Stimulated activated naive CD8-positive, alpha-beta T cell treated with anti-CD3 and anti-CD28 coated beads, Interleukin-15, amount 100 ng/mL, for 72 hours (primary cell): Measurements from ENCODE around the gene TPD52L2.
"Not testable (repeated sequence)": the region's sequence is repeated elsewhere in the genome, so short reads cannot be mapped to it uniquely, and the experiment has no call there.

Experiments used
- ATAC-seq: fragments of 150-1000 bp; cut with Tn5 transposase; 2 replicates; pipeline ENCODE4 v1.10.0; 2021; ENCODE audit warnings: mild to moderate bottlenecking, moderate library complexity
- DNase-seq, 2 donors: peaks; one replicate each; pipeline ENCODE4 v3.0.0; 2021 to 2022
- H3K27ac Mint-ChIP-seq, 2 donors: one replicate each; pipeline ENCODE4 v1.8.0; 2022; ENCODE audit warnings: mild to moderate bottlenecking in 2 of 2, mixed read lengths in 2 of 2, moderate library complexity in 2 of 2
- H3K27me3 Mint-ChIP-seq: one replicate; pipeline ENCODE4 v1.8.0; 2022; ENCODE audit warnings: mixed read lengths
- H3K4me1 Mint-ChIP-seq: one replicate; pipeline ENCODE4 v1.8.0; 2022; ENCODE audit warnings: mild to moderate bottlenecking, mixed read lengths
- H3K4me3 Mint-ChIP-seq, 2 donors: one replicate each; pipeline ENCODE4 v1.8.0; 2022; ENCODE audit warnings: mild to moderate bottlenecking in 2 of 2, mixed read lengths in 2 of 2, moderate library complexity in 1 of 2
- H3K9me3 Mint-ChIP-seq, 2 donors: one replicate each; pipeline ENCODE4 v1.8.0; 2022; ENCODE audit warnings: mixed read lengths in 2 of 2

Gene TPD52L2

GRCh38 chr20:63880901-63881300, 15.8 kb downstream of the TPD52L2 start:
- H3K4me1 Mint-ChIP-seq: peaks cover 17% of the 10 kb centered on the region
- DNase-seq, H3K27ac Mint-ChIP-seq, H3K9me3 Mint-ChIP-seq, H3K27me3 Mint-ChIP-seq, H3K4me3 Mint-ChIP-seq, ATAC-seq: not testable (repeated sequence)

DNA sequence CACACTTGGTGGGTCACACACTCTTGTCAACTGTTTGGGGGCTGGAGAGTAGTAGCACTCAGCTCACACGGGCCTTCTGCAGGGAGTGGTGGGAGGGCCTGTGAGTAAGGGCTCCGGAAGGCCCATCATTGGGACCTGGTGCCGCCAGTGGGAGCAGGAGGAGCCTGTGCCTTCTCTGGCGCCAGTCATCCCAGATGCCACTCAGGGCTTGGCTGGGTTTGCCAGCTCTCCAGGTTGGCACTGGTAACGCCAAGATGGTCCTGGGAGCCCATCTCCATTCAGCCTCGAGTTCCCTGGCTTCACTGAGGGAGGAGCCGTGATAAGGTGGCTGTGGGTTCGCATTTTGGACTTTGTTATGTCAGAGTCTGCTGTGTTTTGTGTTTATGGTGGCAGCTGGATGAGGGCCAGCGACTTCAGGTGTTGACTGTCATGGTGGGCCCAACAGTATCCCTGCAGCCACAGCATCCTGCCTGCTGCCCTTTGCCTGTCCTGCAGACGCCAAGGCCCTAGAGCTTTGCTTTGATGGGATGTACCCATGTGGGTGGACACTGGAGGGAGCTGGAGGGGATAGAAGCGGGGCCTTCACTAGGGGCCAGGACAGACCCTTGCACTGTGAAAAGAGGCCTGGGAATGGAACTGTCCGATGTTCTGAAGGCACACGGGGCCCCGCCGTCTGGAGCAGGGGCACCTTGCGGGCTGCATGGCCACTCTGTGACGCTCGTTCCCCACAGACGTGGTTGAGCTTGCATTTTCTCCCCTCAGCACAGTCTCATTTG, 16.6 kb downstream of the TPD52L2 start:
- Mint-ChIP-seq H3K4me1 (peaks cover 19% of the 10 kb centered on the region), H3K4me3 (no peak overlapping the region), H3K27me3 (no peaks in the 10 kb centered on the region), H3K9me3 (no peaks in the 10 kb centered on the region), H3K27ac (no peak overlapping the region)
- no peak for DNase-seq
- no peak for ATAC-seq

GRCh38 chr20:63882257-63883200, 17.5 kb downstream of the TPD52L2 start:
- Mint-ChIP-seq H3K27ac (peak overlapping the region in 1 of 2 donors; percentile 15), H3K4me3 (no peak overlapping the region), H3K27me3 (no peaks in the 10 kb centered on the region), H3K9me3 (no peaks in the 10 kb centered on the region), H3K4me1 (peaks cover 19% of the 10 kb centered on the region)
- DNase-seq: no peak
- ATAC-seq: no peak

GRCh38 chr20:63883201-63883593, 18.1 kb downstream of the TPD52L2 start:
- no peak overlapping the region for H3K4me3 Mint-ChIP-seq
- H3K4me1 Mint-ChIP-seq: peaks cover 19% of the 10 kb centered on the region
- H3K27ac Mint-ChIP-seq: no peak overlapping the region
- no peaks in the 10 kb centered on the region for H3K9me3 Mint-ChIP-seq
- DNase-seq (no peak), ATAC-seq (no peak)
- H3K27me3 Mint-ChIP-seq: no peaks in the 10 kb centered on the region

DNA sequence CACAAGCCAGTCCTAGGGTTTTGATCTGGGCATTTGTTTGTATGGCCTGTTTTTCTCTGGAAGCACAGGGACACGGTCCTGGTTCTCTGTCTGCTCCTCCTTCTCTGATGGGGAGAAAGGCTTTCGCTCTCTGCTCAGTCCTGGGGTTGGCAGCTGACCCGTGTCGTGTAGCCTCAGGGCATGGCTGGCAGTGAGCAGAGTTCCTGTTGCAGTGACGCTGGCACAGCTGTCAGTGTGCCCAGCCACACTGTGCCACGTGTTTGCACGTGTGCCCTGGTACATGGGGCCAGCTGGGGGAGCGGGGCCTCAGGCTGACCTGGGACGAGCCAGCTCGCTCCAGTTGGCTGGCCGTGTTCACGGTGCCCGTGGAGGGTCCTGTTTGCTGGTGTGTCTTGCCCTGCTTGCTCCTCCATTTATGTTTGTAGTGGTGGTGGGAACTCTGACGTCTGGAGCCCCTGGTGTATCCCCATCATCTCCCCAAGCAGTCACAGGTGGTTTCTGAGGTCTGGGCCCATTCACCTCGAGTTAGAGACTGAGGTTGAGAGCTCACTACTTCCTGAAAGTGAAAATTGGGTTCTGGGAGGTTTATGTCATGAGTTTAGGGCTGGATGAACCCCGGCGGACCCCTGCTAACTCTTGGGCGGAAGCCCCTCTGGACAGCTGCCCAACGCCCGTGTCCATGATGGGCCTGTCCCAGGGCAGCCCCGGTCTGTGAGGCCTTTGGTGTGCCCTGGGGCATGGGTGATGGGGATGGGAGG, 19.6 kb downstream of the TPD52L2 start:
- no peaks in the 10 kb centered on the region for H3K27me3 Mint-ChIP-seq
- H3K4me1 Mint-ChIP-seq: peaks cover 19% of the 10 kb centered on the region
- DNase-seq (peak in 1 of 2 donors; percentile 69), ATAC-seq (peak; percentile 94)
- peak overlapping the region in 1 of 2 donors; percentile 45 for H3K4me3 Mint-ChIP-seq
- no peaks in the 10 kb centered on the region for H3K9me3 Mint-ChIP-seq
- peak overlapping the region; percentile 80 to 82 for H3K27ac Mint-ChIP-seq

DNA sequence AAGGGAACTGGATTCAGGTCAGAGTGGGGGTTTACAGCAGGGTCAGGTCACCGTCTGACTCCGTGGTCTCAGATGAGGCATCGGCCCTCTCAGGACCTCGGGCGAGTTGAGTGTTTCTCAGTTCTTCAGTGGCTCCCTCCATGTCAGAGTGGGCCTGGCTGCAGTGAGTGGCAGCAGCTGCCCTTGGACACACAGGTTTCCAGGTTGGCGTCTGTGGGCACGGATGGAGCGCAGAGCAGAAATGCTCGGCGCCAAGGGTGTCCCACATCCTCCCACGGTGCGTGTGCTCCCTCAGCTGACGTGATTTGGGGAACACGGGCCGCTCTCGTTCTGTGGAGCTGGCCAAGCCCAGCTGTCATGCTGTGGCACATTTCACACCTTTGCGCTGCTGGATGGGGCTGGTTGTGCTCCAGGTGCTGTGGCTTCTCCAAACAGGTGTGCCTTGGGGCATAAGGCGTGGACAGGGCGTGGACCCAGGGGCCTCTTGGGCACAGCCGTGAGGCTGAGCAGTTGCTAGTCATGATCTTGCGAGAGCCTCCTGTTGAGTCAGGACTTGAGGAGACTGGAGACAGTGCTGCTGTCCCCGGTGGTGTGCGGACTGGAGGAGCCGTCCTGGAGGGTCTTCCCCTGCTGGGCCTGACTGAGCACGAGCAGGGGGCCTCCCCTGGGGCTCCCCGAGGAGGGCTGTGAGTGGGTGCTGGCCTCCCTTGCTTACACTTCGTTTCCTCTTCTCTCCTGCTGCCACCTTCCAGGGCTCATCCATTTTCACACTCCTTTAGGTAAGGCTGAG, 20.4 kb downstream of the TPD52L2 start:
- H3K9me3 Mint-ChIP-seq: no peaks in the 10 kb centered on the region
- peaks cover 19% of the 10 kb centered on the region for H3K4me1 Mint-ChIP-seq
- ATAC-seq (peak; percentile 78), DNase-seq (peak in 1 of 2 donors; percentile 32)
- peak overlapping the region in 1 of 2 donors; percentile 63 for H3K27ac Mint-ChIP-seq
- peak overlapping the region in 1 of 2 donors; percentile 45 for H3K4me3 Mint-ChIP-seq
- no peaks in the 10 kb centered on the region for H3K27me3 Mint-ChIP-seq

DNA sequence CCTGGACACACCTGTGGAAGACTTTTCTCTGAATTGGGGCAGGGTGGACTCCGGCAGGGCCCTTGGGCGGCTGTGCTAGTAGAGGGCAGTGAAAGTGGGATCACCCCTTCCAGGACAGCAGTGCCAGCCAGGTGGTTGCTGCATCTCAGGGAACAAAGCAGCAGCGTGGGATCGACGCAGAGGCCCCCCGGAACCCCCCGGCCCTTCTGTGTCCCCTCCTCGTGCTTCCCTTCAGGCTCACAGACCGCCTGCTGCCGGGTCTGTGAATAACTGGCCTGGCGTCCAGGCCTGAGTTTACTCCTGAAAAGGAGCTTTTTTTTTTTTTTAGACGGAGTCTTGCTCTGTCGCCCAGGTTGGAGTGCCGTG, 21.0 kb downstream of the TPD52L2 start:
- DNase-seq (no peak), ATAC-seq (no peak)
- H3K9me3 Mint-ChIP-seq: no peaks in the 10 kb centered on the region
- peak overlapping the region in 1 of 2 donors; percentile 63 for H3K27ac Mint-ChIP-seq
- H3K4me3 Mint-ChIP-seq: no peak overlapping the region
- peaks cover 19% of the 10 kb centered on the region for H3K4me1 Mint-ChIP-seq
- no peaks in the 10 kb centered on the region for H3K27me3 Mint-ChIP-seq

DNA sequence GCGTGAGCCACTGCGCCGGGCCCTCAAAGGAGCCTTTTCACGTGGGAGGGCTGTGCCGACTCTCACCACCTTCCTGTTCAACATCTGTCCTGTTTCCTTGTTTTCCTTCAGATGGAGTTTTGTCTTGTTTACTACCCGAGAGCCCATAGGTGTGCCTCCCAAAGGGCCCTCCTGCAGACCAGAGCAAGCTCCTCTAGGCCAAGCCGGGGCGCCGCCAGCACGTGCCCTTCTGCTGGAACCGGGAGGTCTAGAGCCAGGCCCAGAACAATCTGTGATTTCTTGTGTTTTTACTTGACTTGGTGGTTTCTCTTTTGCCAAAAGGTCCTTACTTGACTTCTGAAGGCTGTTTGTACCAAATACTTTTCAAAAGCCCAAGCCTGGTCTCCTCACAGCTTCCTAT, 21.9 kb downstream of the TPD52L2 start:
- no peaks in the 10 kb centered on the region for H3K9me3 Mint-ChIP-seq
- H3K27ac Mint-ChIP-seq: no peak overlapping the region
- ATAC-seq: no peak
- no peaks in the 10 kb centered on the region for H3K27me3 Mint-ChIP-seq
- no peak overlapping the region for H3K4me3 Mint-ChIP-seq
- peaks cover 19% of the 10 kb centered on the region for H3K4me1 Mint-ChIP-seq
- no peak for DNase-seq

- no peaks in the 10 kb centered on the region for H3K27me3 Mint-ChIP-seq
- no peak overlapping the region for H3K27ac Mint-ChIP-seq
- peaks cover 24% of the 10 kb centered on the region for H3K4me1 Mint-ChIP-seq
- no peak for DNase-seq
- no peaks in the 10 kb centered on the region for H3K9me3 Mint-ChIP-seq
- ATAC-seq: no peak
- no peak overlapping the region for H3K4me3 Mint-ChIP-seq
These were observed 24.5 kb downstream of the TPD52L2 start for GRCh38 chr20:63889241-63890200.

- DNase-seq (no peak), ATAC-seq (no peak)
- Mint-ChIP-seq H3K4me1 (peaks cover 19% of the 10 kb centered on the region), H3K9me3 (no peaks in the 10 kb centered on the region), H3K27ac (no peak overlapping the region), H3K4me3 (no peak overlapping the region), H3K27me3 (no peaks in the 10 kb centered on the region)
These were observed 25.1 kb downstream of the TPD52L2 start for GRCh38 chr20:63890201-63890576.

DNA sequence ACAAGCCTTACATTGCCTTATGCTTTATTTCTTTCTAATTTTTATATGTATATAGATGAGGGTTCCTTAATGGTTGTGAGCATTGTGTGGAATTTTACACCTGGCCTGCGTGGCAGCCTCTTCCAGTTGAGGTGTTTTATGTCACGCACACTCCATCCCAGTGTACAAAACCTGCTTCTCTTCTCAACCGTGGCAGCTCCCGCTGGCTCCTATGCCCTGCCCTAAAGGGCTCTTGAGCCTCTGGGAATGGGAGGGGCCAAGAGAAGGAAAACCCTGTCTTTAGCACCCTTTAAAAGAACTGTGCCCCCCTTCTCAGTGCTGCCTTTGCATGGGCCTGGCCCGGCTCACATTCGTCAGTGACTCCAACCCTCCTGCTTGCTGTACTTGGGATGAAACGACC, 25.5 kb downstream of the TPD52L2 start:
- H3K9me3 Mint-ChIP-seq: no peaks in the 10 kb centered on the region
- no peak for DNase-seq
- H3K27me3 Mint-ChIP-seq: no peaks in the 10 kb centered on the region
- H3K4me3 Mint-ChIP-seq: no peak overlapping the region
- ATAC-seq: no peak
- H3K4me1 Mint-ChIP-seq: peaks cover 15% of the 10 kb centered on the region
- H3K27ac Mint-ChIP-seq: no peak overlapping the region

- Mint-ChIP-seq H3K27me3 (no peaks in the 10 kb centered on the region), H3K9me3 (no peaks in the 10 kb centered on the region), H3K27ac (no peak overlapping the region), H3K4me3 (no peak overlapping the region), H3K4me1 (peaks cover 14% of the 10 kb centered on the region)
- no peak for ATAC-seq
- DNase-seq: no peak
These were observed 26.3 kb downstream of the TPD52L2 start for GRCh38 chr20:63891061-63892002.

DNA sequence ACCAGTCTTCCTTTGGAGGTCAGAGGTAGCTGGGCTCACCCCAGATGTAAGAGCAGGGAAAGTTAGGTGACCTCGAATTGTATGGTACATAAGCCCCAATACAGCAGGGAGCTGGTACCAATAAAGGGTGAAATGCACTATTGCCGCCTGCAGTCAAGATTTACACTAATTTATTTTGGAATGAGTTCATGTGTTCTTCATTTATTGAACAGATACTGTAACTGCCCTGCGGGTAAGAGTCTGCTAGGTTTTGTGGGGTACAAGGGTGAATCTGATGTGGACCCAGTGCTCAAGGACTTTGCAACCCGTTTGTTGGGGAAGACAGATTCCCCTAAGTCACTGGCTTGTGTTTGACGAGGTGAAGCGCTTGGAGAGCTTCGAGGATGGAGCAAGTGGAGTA, 27.3 kb downstream of the TPD52L2 start:
- DNase-seq (no peak), ATAC-seq (no peak)
- Mint-ChIP-seq H3K4me3 (no peak overlapping the region), H3K4me1 (peaks cover 24% of the 10 kb centered on the region), H3K9me3 (no peaks in the 10 kb centered on the region), H3K27me3 (no peaks in the 10 kb centered on the region), H3K27ac (no peak overlapping the region)
